ENCODE results near the gene CFAP20DC. TPM values are rescaled to one million over a fixed set of nuclear protein-coding genes. Genes with fewer than 3 reads are reported as not detected.

The CFAP20DC gene
- polyA plus RNA-seq, 2 of the 4 experiments (the other 2 are of a cell fraction), result 2.5 to 6.0 TPM

DNA sequence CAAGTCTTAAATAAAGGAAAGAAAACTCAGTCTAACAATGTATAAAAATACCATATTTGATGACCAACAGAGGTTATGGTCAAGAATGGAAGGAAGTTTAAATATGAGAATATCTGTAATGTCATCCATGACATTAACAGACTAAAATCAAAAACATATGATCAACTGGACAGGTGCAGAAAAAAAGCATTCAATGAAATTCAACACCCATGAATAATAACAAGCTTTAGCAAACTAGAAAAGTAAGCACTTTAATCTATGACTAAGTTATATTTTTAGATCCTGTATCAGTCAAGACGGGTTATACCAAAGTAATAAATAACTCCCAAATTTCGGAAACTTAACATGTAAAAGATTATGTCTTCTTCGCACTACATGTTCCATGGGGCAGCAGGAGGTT is 61.8 kb downstream of the CFAP20DC start:
- WGBS (ENCODE audit: missing lambda C conversion rate), result 78% methylated on average over 3 of the region's 3 CpGs
- FAIRE-seq, result no peak
- ChIA-PET CTCF (no interaction called here), POLR2A (no interaction called here)
- Histone ChIP-seq H3K4me1 (no peaks in the 10 kb centered on the region), H3K4me3 (no peak overlapping the region), H3K27ac (no peak overlapping the region), H3K4me2 (no peak overlapping the region), H3K9me3 (peaks cover 5% of the 10 kb centered on the region; the same call in 1 of the 3 replicates)
- TF ChIP-seq RNF2 (IDR thresholded peaks at IDR 0.05; ENCODE audit: borderline replicate concordance, low read depth) (no peak), ESRRA (IDR thresholded peaks at IDR 0.05; ENCODE audit: borderline replicate concordance, low read length) (no peak), CEBPB (IDR thresholded peaks at IDR 0.05) (no peak), EHMT2 (IDR thresholded peaks at IDR 0.05; ENCODE audit: low read depth) (no peak)
- TF ChIP-seq, protein P1, sequence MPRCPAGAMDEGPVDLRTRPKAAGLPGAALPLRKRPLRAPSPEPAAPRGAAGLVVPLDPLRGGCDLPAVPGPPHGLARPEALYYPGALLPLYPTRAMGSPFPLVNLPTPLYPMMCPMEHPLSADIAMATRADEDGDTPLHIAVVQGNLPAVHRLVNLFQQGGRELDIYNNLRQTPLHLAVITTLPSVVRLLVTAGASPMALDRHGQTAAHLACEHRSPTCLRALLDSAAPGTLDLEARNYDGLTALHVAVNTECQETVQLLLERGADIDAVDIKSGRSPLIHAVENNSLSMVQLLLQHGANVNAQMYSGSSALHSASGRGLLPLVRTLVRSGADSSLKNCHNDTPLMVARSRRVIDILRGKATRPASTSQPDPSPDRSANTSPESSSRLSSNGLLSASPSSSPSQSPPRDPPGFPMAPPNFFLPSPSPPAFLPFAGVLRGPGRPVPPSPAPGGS (IDR thresholded peaks at IDR 0.05), result no peak
- no peak for DNase-seq (ENCODE audit: low read depth in 1 of 2, low spot score in 1 of 2)
- no peak for ATAC-seq

DNA sequence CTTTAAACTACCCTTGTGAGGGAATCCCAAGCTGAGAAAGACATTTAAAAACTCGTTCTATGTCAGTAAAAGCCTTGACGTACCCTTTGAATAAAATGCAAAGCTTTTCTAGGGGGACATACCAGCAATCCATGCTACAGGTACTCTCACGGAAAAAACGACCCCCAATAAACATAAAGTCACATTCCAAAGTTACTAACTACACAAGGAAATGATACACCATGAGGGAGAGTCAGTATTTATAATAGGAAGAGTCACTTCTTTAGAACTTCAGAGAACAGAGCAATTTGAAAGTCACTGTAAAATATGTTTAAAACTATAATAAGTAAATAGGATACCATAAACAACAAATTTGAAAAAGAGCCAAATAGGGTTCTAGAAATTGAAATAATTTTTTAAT is 63.2 kb downstream of the CFAP20DC start:
- CTCF ChIA-PET, result interaction anchor here (0.6 to 1.5 kb wide), 3 partner anchors 8 to 526 kb away, joined by 3 to 4 read pairs (median 4); no protein-coding TSS in a partner anchor
- no peak for DNase-seq (ENCODE audit: low read depth in 1 of 2, low spot score in 1 of 2)
- Histone ChIP-seq H3K27ac (no peak overlapping the region), H3K4me3 (no peak overlapping the region), H3K4me2 (no peak overlapping the region), H3K4me1 (no peaks in the 10 kb centered on the region), H3K9me3 (peaks cover 5% of the 10 kb centered on the region; the same call in 1 of the 3 replicates)
- 28% methylated on average over 4 of the region's 4 CpGs for WGBS (ENCODE audit: missing lambda C conversion rate)
- no peak for ATAC-seq
- TF ChIP-seq HEYL (CRISPR knock-in tag; IDR thresholded peaks at IDR 0.05) (no peak), PHF8 (IDR thresholded peaks at IDR 0.05; ENCODE audit: borderline replicate concordance, low read depth) (no peak), JUN (IDR thresholded peaks at IDR 0.05) (no peak), KDM1A (IDR thresholded peaks at IDR 0.05; ENCODE audit: low read depth) (no peak), KDM5A (IDR thresholded peaks at IDR 0.05) (no peak)
- TF ChIP-seq, protein P2, sequence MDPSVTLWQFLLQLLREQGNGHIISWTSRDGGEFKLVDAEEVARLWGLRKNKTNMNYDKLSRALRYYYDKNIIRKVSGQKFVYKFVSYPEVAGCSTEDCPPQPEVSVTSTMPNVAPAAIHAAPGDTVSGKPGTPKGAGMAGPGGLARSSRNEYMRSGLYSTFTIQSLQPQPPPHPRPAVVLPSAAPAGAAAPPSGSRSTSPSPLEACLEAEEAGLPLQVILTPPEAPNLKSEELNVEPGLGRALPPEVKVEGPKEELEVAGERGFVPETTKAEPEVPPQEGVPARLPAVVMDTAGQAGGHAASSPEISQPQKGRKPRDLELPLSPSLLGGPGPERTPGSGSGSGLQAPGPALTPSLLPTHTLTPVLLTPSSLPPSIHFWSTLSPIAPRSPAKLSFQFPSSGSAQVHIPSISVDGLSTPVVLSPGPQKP (IDR thresholded peaks at IDR 0.05; ENCODE audit: low read depth, low read length), result no peak
- TF ChIP-seq, protein P3, sequence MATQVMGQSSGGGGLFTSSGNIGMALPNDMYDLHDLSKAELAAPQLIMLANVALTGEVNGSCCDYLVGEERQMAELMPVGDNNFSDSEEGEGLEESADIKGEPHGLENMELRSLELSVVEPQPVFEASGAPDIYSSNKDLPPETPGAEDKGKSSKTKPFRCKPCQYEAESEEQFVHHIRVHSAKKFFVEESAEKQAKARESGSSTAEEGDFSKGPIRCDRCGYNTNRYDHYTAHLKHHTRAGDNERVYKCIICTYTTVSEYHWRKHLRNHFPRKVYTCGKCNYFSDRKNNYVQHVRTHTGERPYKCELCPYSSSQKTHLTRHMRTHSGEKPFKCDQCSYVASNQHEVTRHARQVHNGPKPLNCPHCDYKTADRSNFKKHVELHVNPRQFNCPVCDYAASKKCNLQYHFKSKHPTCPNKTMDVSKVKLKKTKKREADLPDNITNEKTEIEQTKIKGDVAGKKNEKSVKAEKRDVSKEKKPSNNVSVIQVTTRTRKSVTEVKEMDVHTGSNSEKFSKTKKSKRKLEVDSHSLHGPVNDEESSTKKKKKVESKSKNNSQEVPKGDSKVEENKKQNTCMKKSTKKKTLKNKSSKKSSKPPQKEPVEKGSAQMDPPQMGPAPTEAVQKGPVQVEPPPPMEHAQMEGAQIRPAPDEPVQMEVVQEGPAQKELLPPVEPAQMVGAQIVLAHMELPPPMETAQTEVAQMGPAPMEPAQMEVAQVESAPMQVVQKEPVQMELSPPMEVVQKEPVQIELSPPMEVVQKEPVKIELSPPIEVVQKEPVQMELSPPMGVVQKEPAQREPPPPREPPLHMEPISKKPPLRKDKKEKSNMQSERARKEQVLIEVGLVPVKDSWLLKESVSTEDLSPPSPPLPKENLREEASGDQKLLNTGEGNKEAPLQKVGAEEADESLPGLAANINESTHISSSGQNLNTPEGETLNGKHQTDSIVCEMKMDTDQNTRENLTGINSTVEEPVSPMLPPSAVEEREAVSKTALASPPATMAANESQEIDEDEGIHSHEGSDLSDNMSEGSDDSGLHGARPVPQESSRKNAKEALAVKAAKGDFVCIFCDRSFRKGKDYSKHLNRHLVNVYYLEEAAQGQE (IDR thresholded peaks at IDR 0.05), result no peak
- FAIRE-seq, result no peak
- POLR2A ChIA-PET, result no interaction called here

DNA sequence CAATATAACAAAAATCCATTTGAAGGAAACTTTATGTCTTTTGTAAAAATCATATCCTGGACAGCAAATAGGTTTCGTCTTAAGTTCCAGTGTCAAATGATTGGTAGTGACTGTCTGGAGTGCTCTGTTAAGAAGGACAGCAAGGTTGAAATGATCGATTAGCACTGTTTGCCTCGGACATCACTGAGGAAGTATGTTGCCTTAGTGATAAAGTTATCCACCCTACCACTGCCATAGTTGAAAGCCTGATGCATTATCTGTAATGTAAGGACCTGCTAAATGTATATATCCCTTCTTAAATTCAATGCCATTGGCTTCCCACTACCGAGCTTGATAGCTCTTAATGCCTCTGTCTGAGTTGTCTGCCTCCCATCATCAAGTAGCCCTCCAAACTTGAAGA is 70.0 kb downstream of the CFAP20DC start:
- no peak overlapping the region for H3K4me2 ChIP-seq
- ChIA-PET POLR2A (no interaction called here), CTCF (no interaction called here)
- no peak for FAIRE-seq
- H3K4me1 ChIP-seq, result no peaks in the 10 kb centered on the region
- ATAC-seq, result no peak
- H3K27ac ChIP-seq, result no peak overlapping the region
- H3K4me3 ChIP-seq, result no peak overlapping the region
- no peak for DNase-seq (ENCODE audit: low read depth in 1 of 2, low spot score in 1 of 2)
- no peaks in the 10 kb centered on the region for H3K9me3 ChIP-seq
- TF ChIP-seq JUNB (IDR thresholded peaks at IDR 0.05), result no peak
- no peak for TF ChIP-seq NR3C1 (IDR thresholded peaks at IDR 0.05)
- no peak for TF ChIP-seq MAFK (IDR thresholded peaks at IDR 0.05; ENCODE audit: partially characterized antibody)
- no peak for TF ChIP-seq SREBF2 (IDR thresholded peaks at IDR 0.05)
- no peak for TF ChIP-seq EHF (CRISPR knock-in tag; IDR thresholded peaks at IDR 0.05)
- no peak for TF ChIP-seq CBX2 (IDR thresholded peaks at IDR 0.05; ENCODE audit: borderline replicate concordance, low read depth)
- TF ChIP-seq, protein P2 (IDR thresholded peaks at IDR 0.05; ENCODE audit: low read depth, low read length), result no peak
- 36% methylated on average over 4 of the region's 4 CpGs for WGBS (ENCODE audit: missing lambda C conversion rate)

Data from A549 (cell line).